ENCODE measurements around the gene PFKFB3.
"Not testable (repeated sequence)": the region's sequence is repeated elsewhere in the genome, so short reads cannot be mapped to it uniquely, and the experiment has no call there.

Gene PFKFB3

DNA sequence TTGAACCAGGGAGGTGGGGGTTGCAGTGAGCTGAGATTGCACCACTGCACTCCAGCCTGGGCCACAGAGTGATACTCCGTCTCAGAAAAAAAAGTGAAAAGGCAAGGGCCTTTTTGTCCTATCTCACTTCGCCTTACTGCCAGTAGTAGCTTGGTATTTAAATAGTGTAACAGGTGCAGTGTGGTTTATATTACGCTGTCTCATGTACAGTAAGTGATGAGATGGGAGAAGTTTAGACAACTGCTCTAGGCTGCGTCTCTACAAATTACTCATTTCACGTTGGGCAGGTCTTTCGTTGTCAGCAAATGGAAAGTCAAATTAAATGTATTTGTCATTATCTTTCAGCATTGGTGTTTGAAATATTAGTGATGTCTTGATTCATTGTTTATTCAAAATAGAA lies 15.5 kb upstream of the PFKFB3 start:
- H3K9me3 ChIP-seq (ENCODE audit: insufficient read depth, low read length), result no peaks in the 10 kb centered on the region
- no peak overlapping the region for H3K4me2 ChIP-seq (ENCODE audit: low read depth, low read length, poor library complexity, severe bottlenecking)
- H3K27ac ChIP-seq (ENCODE audit: low read depth, low read length), result no peak overlapping the region
- H3K27me3 ChIP-seq (ENCODE audit: low read length), result no peaks in the 10 kb centered on the region
- no peaks in the 10 kb centered on the region for H3K79me2 ChIP-seq (ENCODE audit: insufficient read depth, low read length)
- no peak overlapping the region for H3K9ac ChIP-seq (ENCODE audit: low read length)
- TF ChIP-seq, protein P1, sequence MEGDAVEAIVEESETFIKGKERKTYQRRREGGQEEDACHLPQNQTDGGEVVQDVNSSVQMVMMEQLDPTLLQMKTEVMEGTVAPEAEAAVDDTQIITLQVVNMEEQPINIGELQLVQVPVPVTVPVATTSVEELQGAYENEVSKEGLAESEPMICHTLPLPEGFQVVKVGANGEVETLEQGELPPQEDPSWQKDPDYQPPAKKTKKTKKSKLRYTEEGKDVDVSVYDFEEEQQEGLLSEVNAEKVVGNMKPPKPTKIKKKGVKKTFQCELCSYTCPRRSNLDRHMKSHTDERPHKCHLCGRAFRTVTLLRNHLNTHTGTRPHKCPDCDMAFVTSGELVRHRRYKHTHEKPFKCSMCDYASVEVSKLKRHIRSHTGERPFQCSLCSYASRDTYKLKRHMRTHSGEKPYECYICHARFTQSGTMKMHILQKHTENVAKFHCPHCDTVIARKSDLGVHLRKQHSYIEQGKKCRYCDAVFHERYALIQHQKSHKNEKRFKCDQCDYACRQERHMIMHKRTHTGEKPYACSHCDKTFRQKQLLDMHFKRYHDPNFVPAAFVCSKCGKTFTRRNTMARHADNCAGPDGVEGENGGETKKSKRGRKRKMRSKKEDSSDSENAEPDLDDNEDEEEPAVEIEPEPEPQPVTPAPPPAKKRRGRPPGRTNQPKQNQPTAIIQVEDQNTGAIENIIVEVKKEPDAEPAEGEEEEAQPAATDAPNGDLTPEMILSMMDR (IDR thresholded peaks at IDR 0.05; ENCODE audit: insufficient read depth, low read length, poor library complexity, severe bottlenecking), result no peak
- TF ChIP-seq EZH2phosphoT487 (conservative IDR thresholded peaks at IDR 0.05; ENCODE audit: low read length), result no peak
- H4K20me1 ChIP-seq (ENCODE audit: low read depth, low read length), result no peaks in the 10 kb centered on the region
- H3K4me3 ChIP-seq (ENCODE audit: insufficient read depth, low read length, poor library complexity, severe bottlenecking), result no peak overlapping the region
- H3F3A ChIP-seq (ENCODE audit: insufficient read depth), result no peaks in the 10 kb centered on the region
- no peak overlapping the region for H2AFZ ChIP-seq (ENCODE audit: low read depth, low read length, severe bottlenecking)
- H3K36me3 ChIP-seq (ENCODE audit: low read length), result no peaks in the 10 kb centered on the region
- H3K9me2 ChIP-seq (replicated peaks; ENCODE audit: insufficient read depth, low read length), result no peaks in the 10 kb centered on the region

- H3K4me3 ChIP-seq (ENCODE audit: insufficient read depth, low read length, poor library complexity, severe bottlenecking); H2AFZ ChIP-seq (ENCODE audit: low read depth, low read length, severe bottlenecking); H3F3A ChIP-seq (ENCODE audit: insufficient read depth); H4K20me1 ChIP-seq (ENCODE audit: low read depth, low read length); H3K9me2 ChIP-seq (replicated peaks; ENCODE audit: insufficient read depth, low read length); H3K27ac ChIP-seq (ENCODE audit: low read depth, low read length); H3K9ac ChIP-seq (ENCODE audit: low read length); H3K9me3 ChIP-seq (ENCODE audit: insufficient read depth, low read length); H3K36me3 ChIP-seq (ENCODE audit: low read length); H3K79me2 ChIP-seq (ENCODE audit: insufficient read depth, low read length); H3K4me2 ChIP-seq (ENCODE audit: low read depth, low read length, poor library complexity, severe bottlenecking); H3K27me3 ChIP-seq (ENCODE audit: low read length): not testable (repeated sequence)
Measured at GRCh38 chr10:6190033-6190432, 12.7 kb upstream of the PFKFB3 start.

DNA sequence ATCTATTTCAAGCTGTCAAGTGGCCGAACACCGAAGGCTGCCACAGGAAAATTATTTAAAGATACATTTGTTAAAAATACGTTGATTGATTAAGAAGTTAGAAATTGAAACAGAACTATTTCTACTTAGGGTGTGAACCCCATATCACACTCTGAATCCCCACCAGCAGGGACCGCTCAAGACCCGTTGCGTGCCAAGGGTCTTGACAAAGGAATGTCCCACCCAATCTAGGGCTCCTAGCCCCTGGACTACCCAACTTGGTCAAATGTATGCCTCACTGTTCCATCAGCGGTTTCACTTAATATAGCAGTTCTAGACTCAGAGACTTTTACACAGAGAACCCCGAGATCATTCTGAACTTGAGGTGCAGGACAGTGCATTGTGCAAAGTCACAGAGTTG lies 11.6 kb upstream of the PFKFB3 start:
- Histone ChIP-seq H3K36me3 (ENCODE audit: low read length) (no peaks in the 10 kb centered on the region), H3F3A (ENCODE audit: insufficient read depth) (no peaks in the 10 kb centered on the region), H3K9ac (ENCODE audit: low read length) (no peak overlapping the region), H3K79me2 (ENCODE audit: insufficient read depth, low read length) (no peaks in the 10 kb centered on the region), H3K4me3 (ENCODE audit: insufficient read depth, low read length, poor library complexity, severe bottlenecking) (no peak overlapping the region), H4K20me1 (ENCODE audit: low read depth, low read length) (no peaks in the 10 kb centered on the region), H3K9me3 (ENCODE audit: insufficient read depth, low read length) (no peaks in the 10 kb centered on the region), H3K27ac (ENCODE audit: low read depth, low read length) (no peak overlapping the region), H3K27me3 (ENCODE audit: low read length) (no peaks in the 10 kb centered on the region), H2AFZ (ENCODE audit: low read depth, low read length, severe bottlenecking) (no peak overlapping the region), H3K9me2 (replicated peaks; ENCODE audit: insufficient read depth, low read length) (no peaks in the 10 kb centered on the region), H3K4me2 (ENCODE audit: low read depth, low read length, poor library complexity, severe bottlenecking) (no peak overlapping the region)
- TF ChIP-seq, protein P1 (IDR thresholded peaks at IDR 0.05; ENCODE audit: insufficient read depth, low read length, poor library complexity, severe bottlenecking), result no peak
- TF ChIP-seq EZH2phosphoT487 (conservative IDR thresholded peaks at IDR 0.05; ENCODE audit: low read length), result no peak

DNA sequence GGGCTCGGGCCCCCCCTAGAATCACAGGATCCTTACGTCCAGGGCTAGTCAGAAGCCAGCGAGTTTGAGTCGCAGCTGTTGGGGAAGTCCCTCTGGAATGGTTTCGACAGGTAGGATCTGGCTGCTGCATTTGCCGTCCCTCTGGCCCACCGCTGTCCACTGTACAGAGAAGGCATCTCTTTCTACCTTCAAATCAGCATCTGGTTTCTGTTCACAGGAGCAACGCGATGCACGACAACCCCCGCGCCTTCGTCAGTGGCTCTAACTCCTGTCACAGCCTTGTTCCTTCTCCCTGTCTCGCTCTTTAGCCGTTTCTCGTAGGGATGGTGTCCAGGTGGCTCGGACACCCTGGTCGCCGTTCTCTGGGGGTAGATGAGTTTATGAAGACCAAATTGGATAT lies 11.2 kb upstream of the PFKFB3 start:
- no peak overlapping the region for H3K4me2 ChIP-seq (ENCODE audit: low read depth, low read length, poor library complexity, severe bottlenecking)
- H3K27ac ChIP-seq (ENCODE audit: low read depth, low read length), result no peak overlapping the region
- no peak overlapping the region for H3K4me3 ChIP-seq (ENCODE audit: insufficient read depth, low read length, poor library complexity, severe bottlenecking)
- no peak overlapping the region for H2AFZ ChIP-seq (ENCODE audit: low read depth, low read length, severe bottlenecking)
- no peak overlapping the region for H3K9ac ChIP-seq (ENCODE audit: low read length)
- no peaks in the 10 kb centered on the region for H3K9me2 ChIP-seq (replicated peaks; ENCODE audit: insufficient read depth, low read length)
- no peak for TF ChIP-seq EZH2phosphoT487 (conservative IDR thresholded peaks at IDR 0.05; ENCODE audit: low read length)
- TF ChIP-seq, protein P1 (IDR thresholded peaks at IDR 0.05; ENCODE audit: insufficient read depth, low read length, poor library complexity, severe bottlenecking), result no peak
- no peaks in the 10 kb centered on the region for H3F3A ChIP-seq (ENCODE audit: insufficient read depth)
- no peaks in the 10 kb centered on the region for H3K9me3 ChIP-seq (ENCODE audit: insufficient read depth, low read length)
- no peaks in the 10 kb centered on the region for H3K36me3 ChIP-seq (ENCODE audit: low read length)
- no peaks in the 10 kb centered on the region for H3K27me3 ChIP-seq (ENCODE audit: low read length)
- H4K20me1 ChIP-seq (ENCODE audit: low read depth, low read length), result no peaks in the 10 kb centered on the region
- no peaks in the 10 kb centered on the region for H3K79me2 ChIP-seq (ENCODE audit: insufficient read depth, low read length)

- H3K9ac ChIP-seq (ENCODE audit: low read length); H3K36me3 ChIP-seq (ENCODE audit: low read length); H2AFZ ChIP-seq (ENCODE audit: low read depth, low read length, severe bottlenecking); H4K20me1 ChIP-seq (ENCODE audit: low read depth, low read length); H3F3A ChIP-seq (ENCODE audit: insufficient read depth); H3K27me3 ChIP-seq (ENCODE audit: low read length); H3K9me3 ChIP-seq (ENCODE audit: insufficient read depth, low read length); H3K4me3 ChIP-seq (ENCODE audit: insufficient read depth, low read length, poor library complexity, severe bottlenecking); H3K4me2 ChIP-seq (ENCODE audit: low read depth, low read length, poor library complexity, severe bottlenecking); H3K79me2 ChIP-seq (ENCODE audit: insufficient read depth, low read length); H3K27ac ChIP-seq (ENCODE audit: low read depth, low read length); H3K9me2 ChIP-seq (replicated peaks; ENCODE audit: insufficient read depth, low read length): not testable (repeated sequence)
Measured at GRCh38 chr10:6193342-6193741, 9.4 kb upstream of the PFKFB3 start.

Measured in SU-DHL-6 (cell line).